Cardiac fibroblast (primary cell): ENCODE data around the gene TMEM269.
A peak's percentile ranks its signal among the peaks of the same experiment; 100 is the strongest.

Experiments used
- DNase-seq, 2 donors: peaks; one replicate each; pipeline versions ENCODE4 v3.0.0 to v3.0.0-alpha.2; 2010; ENCODE audit warnings: low read depth in 2 of 2
- H3K4me3 ChIP-seq, 2 donors: replicated peaks in 1 of 2; 1 replicate in 1 of 2; 2 replicates in 1 of 2; pipeline ENCODE4 v1.5.1; 2011; ENCODE audit warnings: low read depth in 2 of 2, low read length in 2 of 2, mild to moderate bottlenecking in 2 of 2, moderate library complexity in 1 of 2
- CTCF ChIP-seq: IDR thresholded peaks from one replicate; pipeline ENCODE4 v1.5.1; 2011; ENCODE audit warnings: low read depth, mild to moderate bottlenecking, low read length, inconsistent platforms

The TMEM269 gene

DNA sequence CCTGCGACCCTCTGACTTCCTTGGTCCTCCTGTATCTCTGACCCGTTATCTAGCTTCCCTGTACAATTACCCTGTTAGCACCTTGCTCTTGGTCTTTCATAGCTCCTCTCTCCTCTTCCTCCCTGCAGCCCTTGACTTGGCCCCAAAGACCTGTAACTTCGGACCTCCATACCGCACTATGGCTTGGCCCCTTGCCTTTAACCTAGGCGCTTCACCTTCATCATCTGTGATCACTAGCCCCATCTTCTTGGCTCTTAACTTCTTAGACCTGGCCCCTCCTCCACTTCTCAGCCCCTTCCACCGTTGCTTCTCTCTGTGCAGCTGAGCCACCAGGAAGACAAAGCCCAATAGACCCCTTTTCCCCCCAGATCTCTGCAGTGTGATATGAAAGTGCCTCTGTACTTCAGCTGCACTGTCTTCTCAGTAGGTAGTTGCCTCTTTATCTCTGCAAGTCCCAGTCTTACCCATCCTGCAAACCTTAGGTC is 62.4 kb downstream of the TMEM269 start:
- TF ChIP-seq CTCF, result no peak
- peak overlapping the region; percentile 83 to 94 for H3K4me3 ChIP-seq
- no peak for DNase-seq

- no peak overlapping the region for H3K4me3 ChIP-seq
- DNase-seq, result no peak
- TF ChIP-seq CTCF, result no peak
These were observed 63.1 kb downstream of the TMEM269 start for GRCh38 chr1:42847721-42848460.

DNA sequence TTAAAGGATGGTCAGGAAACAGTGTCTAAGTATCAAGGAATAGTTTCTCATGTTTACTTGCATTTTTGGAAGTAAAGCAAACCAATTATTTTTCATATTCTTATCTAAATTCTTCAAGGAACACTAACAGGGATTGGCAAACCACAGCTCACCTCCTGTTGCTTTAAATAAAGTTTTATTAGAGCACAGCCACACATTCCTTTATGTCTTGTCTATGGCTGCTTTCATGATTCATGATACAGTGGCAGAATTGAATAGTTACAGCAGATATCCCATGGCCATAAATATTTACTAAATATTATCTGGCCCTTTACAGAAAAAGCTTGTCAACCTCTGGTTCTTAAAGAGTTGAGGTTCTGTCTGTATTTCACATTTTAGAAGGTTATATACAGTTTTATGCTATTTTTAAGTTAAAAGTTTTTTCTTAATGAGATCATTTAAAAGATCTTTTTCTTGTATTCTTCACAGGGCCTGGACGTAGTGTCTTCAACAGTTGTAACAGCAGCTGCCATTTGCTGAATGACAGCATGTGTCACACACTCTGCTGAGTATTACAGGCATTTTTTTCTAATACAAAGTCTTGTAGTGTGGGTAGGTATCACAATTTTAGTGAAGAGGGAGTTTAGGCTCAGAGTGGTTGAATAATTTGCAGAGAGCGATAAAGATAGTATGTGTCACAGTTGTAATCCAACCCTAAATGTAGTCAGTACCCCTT is 64.2 kb downstream of the TMEM269 start:
- H3K4me3 ChIP-seq, result no peak overlapping the region
- TF ChIP-seq CTCF, result no peak
- DNase-seq, result peak in 1 of 2 donors; percentile 7

DNA sequence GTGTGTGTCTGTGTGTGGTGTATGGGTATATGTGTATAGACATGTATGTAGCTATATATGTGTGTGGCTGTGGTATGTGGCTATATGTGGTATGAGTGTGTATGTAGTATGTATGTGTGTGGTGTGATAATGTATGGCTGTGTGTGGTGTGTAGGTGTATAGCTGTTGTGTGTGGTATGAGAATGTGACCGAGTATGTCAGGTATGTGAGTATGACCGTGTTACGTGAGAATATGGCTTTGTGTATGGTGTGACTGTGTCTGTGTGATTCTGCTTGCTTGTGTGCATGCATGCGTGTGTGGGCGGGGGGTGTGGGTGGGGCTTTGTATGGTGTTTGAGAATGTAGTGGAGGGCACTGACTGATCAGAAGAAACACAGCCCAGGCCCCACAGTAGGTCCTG is 65.2 kb downstream of the TMEM269 start:
- DNase-seq, result no peak
- no peak for TF ChIP-seq CTCF
- H3K4me3 ChIP-seq, result no peak overlapping the region
